Fibroblast of skin of left quadriceps (primary cell): ENCODE data around the gene ZNF391.
"Not testable (repeated sequence)": the region's sequence is repeated elsewhere in the genome, so short reads cannot be mapped to it uniquely, and the experiment has no call there.

Experiments used
- DNase-seq, 2 experiments: peaks; one replicate each; pipeline ENCODE4 v3.0.0-alpha.2; 2013; ENCODE audit warnings: low read depth in 2 of 2

The ZNF391 gene

GRCh38 chr6:27388293-27389197 is at the start of gene ZNF391:
TSS of gene ZNF391 (plus strand) at chr6:27388759. CDS start at chr6:27400371, 11,612 bp downstream.
- peak; percentile 62 to 67 for DNase-seq

- DNase-seq, result no peak
These were observed 35.7 kb upstream of the ZNF391 start for GRCh38 chr6:27352850-27353249.

GRCh38 chr6:27358786-27359185 is 29.8 kb upstream of the ZNF391 start:
- no peak for DNase-seq

- DNase-seq, result no peak
These were observed 29.3 kb upstream of the ZNF391 start for GRCh38 chr6:27359231-27359630.

- DNase-seq, result no peak
These were observed 20.4 kb upstream of the ZNF391 start for GRCh38 chr6:27368202-27368601.

GRCh38 chr6:27370391-27370790 is 18.2 kb upstream of the ZNF391 start:
- DNase-seq, result no peak

- DNase-seq, result peak; percentile 20 to 26
These were observed 13.5 kb upstream of the ZNF391 start for GRCh38 chr6:27374824-27375612.

- no peak for DNase-seq
These were observed 12.9 kb upstream of the ZNF391 start for GRCh38 chr6:27375613-27376079.

- not testable (repeated sequence) for DNase-seq
These were observed 10.2 kb upstream of the ZNF391 start for GRCh38 chr6:27378406-27378805.

GRCh38 chr6:27381001-27381400 is 7.6 kb upstream of the ZNF391 start:
- not testable (repeated sequence) for DNase-seq

GRCh38 chr6:27383011-27383410 is 5.5 kb upstream of the ZNF391 start:
- DNase-seq, result no peak

- no peak for DNase-seq
These were observed 5.1 kb upstream of the ZNF391 start for GRCh38 chr6:27383481-27383880.

GRCh38 chr6:27392623-27393022 is 4.1 kb downstream of the ZNF391 start:
- DNase-seq, result no peak

- DNase-seq, result no peak
These were observed 5.5 kb downstream of the ZNF391 start for GRCh38 chr6:27394073-27394472.

- DNase-seq, result no peak
These were observed 12.5 kb downstream of the ZNF391 start for GRCh38 chr6:27400877-27401642.

- DNase-seq, result no peak
These were observed 17.5 kb downstream of the ZNF391 start for GRCh38 chr6:27406085-27406484.

- no peak for DNase-seq
These were observed 18.7 kb downstream of the ZNF391 start for GRCh38 chr6:27407153-27407814.

GRCh38 chr6:27414300-27414699 is 25.7 kb downstream of the ZNF391 start:
- no peak for DNase-seq

- DNase-seq, result no peak
These were observed 26.4 kb downstream of the ZNF391 start for GRCh38 chr6:27414996-27415395.

- DNase-seq, result no peak
These were observed 27.3 kb downstream of the ZNF391 start for GRCh38 chr6:27415898-27416297.

GRCh38 chr6:27419363-27419762 is 30.8 kb downstream of the ZNF391 start:
- DNase-seq, result no peak
